ENCODE data around the gene CALML3. TPM values are rescaled to one million over a fixed set of nuclear protein-coding genes. Genes with fewer than 3 reads are reported as not detected.
A peak's percentile ranks its signal among the peaks of the same experiment; 100 is the strongest.

CALML3 gene
- total and polyA plus RNA-seq, 2 of the 13 experiments (the other 11 are each of a cell fraction or from before 2014, with no cell fraction given), result not detected

DNA sequence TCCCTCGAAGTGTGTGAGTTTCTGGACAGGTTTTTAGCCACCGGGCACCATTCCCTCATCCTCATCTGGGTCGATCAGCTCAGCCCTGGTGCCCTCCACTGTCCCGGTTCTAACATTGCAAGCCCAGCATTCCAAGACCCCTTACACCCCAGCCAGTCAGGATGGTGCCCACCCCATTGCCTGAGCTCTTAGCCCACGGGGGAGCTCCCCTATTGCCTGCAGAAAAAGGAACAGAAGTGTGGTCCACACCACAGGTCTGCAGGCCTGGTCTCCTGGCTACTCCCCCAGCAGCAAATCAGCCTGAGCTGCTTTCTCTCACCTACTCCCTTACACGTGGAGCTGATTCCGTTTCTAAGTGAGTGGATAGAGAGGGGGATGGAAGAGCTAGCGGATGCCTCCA lies 30.1 kb upstream of the CALML3 start (continued):
- TF ChIP-seq ZNF660 (CRISPR knock-in tag; IDR thresholded peaks at IDR 0.05; ENCODE audit: borderline replicate concordance, low read depth), result no peak
- TF ChIP-seq ELK4 (CRISPR knock-in tag; IDR thresholded peaks at IDR 0.05; ENCODE audit: borderline replicate concordance), result no peak
- no peak for TF ChIP-seq NFE2L2 (IDR thresholded peaks at IDR 0.05; ENCODE audit: low read length)

DNA sequence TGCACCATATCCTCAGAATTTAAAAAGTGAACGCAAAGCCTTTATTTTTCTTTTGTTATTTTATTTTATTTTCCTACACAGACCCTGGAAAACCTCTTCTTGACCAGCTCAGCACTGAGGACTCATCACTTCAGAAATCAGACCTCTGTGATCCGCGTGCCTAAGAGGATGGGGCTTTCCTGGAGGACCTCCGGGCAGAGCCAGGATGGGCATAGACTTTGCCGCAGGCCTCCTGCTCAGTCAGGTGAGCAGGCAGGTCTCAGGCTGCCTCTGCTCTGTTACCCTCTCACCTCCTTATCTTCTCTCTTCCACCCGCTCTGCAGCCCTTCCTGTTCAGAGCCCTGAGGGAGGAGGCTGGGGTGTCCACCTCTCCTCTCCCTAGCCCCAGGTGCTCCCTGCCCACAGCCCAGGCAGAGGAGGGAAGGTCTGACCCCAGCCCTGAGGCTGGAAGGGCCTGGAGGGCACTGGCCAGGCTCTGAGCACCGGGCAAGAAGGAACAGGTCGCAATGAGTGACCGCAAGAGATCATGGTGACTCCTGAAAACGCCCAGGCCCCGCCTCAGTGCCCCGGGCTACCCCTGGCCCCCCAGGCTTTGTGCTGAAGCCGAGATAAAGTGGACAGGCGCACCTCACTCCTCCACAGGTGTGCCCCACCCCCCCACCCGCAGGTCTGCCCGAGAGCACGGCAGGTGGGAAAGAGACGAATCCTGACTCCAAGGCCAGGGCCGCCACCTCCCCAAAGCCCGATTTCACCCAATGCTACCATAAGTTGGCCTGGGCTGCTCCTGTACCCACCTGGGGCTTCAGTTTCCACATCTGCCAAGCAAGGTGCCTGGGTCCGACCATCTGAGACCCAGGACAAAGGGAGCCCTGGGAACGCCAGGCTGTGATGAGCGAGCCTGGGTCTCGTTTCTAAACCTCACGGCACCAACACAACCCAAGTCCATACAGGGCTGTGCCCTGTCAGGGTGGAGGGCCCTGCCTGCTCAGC lies 28.2 kb upstream of the CALML3 start:
- H3K79me2 ChIP-seq (ENCODE audit: insufficient read depth, low read length), result no peaks in the 10 kb centered on the region
- no peak overlapping the region for H3K27ac ChIP-seq (ENCODE audit: extremely low read length, insufficient read depth, low read length)
- in situ Hi-C loops (cut with HindIII; ENCODE audit: extremely low pct_ligation_motif_present, low pct_unique_long_range_greater_than_20kb) (no loop called here), intact Hi-C loops (cut with micrococcal nuclease; ENCODE audit: unreplicated experiment) (no loop called here)
- peak; percentile 14 for ATAC-seq
- H2AFZ ChIP-seq (ENCODE audit: low read length), result no peak overlapping the region
- peaks cover 11% of the 10 kb centered on the region; the same call in 1 of the 2 replicates for H3K9me3 ChIP-seq (ENCODE audit: low read length)
- BruUV-seq (replicated peaks), result no TSS peak
- ChIA-PET POLR2A (no interaction called here), CTCF (ENCODE audit: low intra/inter-chr PET ratio, low total read pairs) (no interaction called here)
- H3K4me2 ChIP-seq (ENCODE audit: low read depth, low read length), result peak overlapping the region; percentile 68
- H3K27me3 ChIP-seq (ENCODE audit: control insufficient read depth in 1 of 2, insufficient read depth in 2 of 2, low read length in 2 of 2), result peaks cover 0 to 28% of the 10 kb centered on the region in 2 experiments; a peak in 2 of 5 replicates
- H3K4me3 ChIP-seq (replicated peaks in 1 of 3; ENCODE audit: insufficient read depth in 1 of 3, low read depth in 2 of 3, low read length in 3 of 3), result peak overlapping the region in 2 of 3 experiments; percentile 13 to 50; a peak in 2 of 6 replicates
- no peaks in the 10 kb centered on the region for H3K36me3 ChIP-seq (replicated peaks in 1 of 2; ENCODE audit: control insufficient read depth in 1 of 2, insufficient read depth in 2 of 2, low read length in 2 of 2)
- no peak overlapping the region for H3K9ac ChIP-seq (ENCODE audit: insufficient read depth, low read depth, low read length)
- no peak for FAIRE-seq
- WGBS (ENCODE audit: low lambda C conversion rate), result 41% methylated on average over 7 of the region's 25 CpGs
- TF ChIP-seq, protein P1, sequence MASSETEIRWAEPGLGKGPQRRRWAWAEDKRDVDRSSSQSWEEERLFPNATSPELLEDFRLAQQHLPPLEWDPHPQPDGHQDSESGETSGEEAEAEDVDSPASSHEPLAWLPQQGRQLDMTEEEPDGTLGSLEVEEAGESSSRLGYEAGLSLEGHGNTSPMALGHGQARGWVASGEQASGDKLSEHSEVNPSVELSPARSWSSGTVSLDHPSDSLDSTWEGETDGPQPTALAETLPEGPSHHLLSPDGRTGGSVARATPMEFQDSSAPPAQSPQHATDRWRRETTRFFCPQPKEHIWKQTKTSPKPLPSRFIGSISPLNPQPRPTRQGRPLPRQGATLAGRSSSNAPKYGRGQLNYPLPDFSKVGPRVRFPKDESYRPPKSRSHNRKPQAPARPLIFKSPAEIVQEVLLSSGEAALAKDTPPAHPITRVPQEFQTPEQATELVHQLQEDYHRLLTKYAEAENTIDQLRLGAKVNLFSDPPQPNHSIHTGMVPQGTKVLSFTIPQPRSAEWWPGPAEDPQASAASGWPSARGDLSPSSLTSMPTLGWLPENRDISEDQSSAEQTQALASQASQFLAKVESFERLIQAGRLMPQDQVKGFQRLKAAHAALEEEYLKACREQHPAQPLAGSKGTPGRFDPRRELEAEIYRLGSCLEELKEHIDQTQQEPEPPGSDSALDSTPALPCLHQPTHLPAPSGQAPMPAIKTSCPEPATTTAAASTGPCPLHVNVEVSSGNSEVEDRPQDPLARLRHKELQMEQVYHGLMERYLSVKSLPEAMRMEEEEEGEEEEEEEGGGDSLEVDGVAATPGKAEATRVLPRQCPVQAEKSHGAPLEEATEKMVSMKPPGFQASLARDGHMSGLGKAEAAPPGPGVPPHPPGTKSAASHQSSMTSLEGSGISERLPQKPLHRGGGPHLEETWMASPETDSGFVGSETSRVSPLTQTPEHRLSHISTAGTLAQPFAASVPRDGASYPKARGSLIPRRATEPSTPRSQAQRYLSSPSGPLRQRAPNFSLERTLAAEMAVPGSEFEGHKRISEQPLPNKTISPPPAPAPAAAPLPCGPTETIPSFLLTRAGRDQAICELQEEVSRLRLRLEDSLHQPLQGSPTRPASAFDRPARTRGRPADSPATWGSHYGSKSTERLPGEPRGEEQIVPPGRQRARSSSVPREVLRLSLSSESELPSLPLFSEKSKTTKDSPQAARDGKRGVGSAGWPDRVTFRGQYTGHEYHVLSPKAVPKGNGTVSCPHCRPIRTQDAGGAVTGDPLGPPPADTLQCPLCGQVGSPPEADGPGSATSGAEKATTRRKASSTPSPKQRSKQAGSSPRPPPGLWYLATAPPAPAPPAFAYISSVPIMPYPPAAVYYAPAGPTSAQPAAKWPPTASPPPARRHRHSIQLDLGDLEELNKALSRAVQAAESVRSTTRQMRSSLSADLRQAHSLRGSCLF (CRISPR knock-in tag; IDR thresholded peaks at IDR 0.05; ENCODE audit: borderline replicate concordance), result no peak
- TF ChIP-seq ZNF263 (CRISPR knock-in tag; IDR thresholded peaks at IDR 0.05) (peak; percentile 83), ZKSCAN5 (CRISPR knock-in tag; IDR thresholded peaks at IDR 0.05) (peak; percentile 82)
- H4K20me1 ChIP-seq (ENCODE audit: insufficient read depth, low read length), result no peaks in the 10 kb centered on the region
- no peak for DNase-seq (ENCODE audit: low spot score)
- peaks cover 68% of the 10 kb centered on the region for H3K4me1 ChIP-seq (ENCODE audit: insufficient read depth, low read length)

All from HepG2 (cell line).